Measurements from ENCODE around the gene CD164.

Gene CD164
- 387 to 1,145 (median 704) reads per million in 18 experiments for total RNA-seq

- peak; percentile 95 to 96 for DNase-seq
These were observed at the start of gene CD164 for GRCh38 chr6:109381747-109382575. CD164 (minus strand) TSS chr6:109382467; CDS start chr6:109382378, 89 bp downstream.

- DNase-seq, result no peak
These were observed 47.2 kb upstream of the CD164 start for GRCh38 chr6:109429496-109429895.

GRCh38 chr6:109428889-109429477 is 46.7 kb upstream of the CD164 start:
- no peak for DNase-seq

- DNase-seq, result no peak
These were observed 42.7 kb upstream of the CD164 start for GRCh38 chr6:109424946-109425345.

- no peak for DNase-seq
These were observed 38.9 kb upstream of the CD164 start for GRCh38 chr6:109421184-109421583.

- DNase-seq, result no peak
These were observed 38.5 kb upstream of the CD164 start for GRCh38 chr6:109420751-109421150.

GRCh38 chr6:109417646-109418045 is 35.4 kb upstream of the CD164 start:
- DNase-seq, result no peak

GRCh38 chr6:109411034-109411433 is 28.8 kb upstream of the CD164 start:
- no peak for DNase-seq

GRCh38 chr6:109406196-109406595 is 23.9 kb upstream of the CD164 start:
- DNase-seq, result peak; percentile 86 to 91

GRCh38 chr6:109397020-109397419 is 14.8 kb upstream of the CD164 start:
- DNase-seq, result peak; percentile 72 to 80

GRCh38 chr6:109396046-109396718 is 13.9 kb upstream of the CD164 start:
- no peak for DNase-seq

GRCh38 chr6:109393886-109394281 is 11.6 kb upstream of the CD164 start:
- no peak for DNase-seq

GRCh38 chr6:109393157-109393885 is 11.1 kb upstream of the CD164 start:
- peak in 1 of 2 donors; percentile 38 for DNase-seq

GRCh38 chr6:109389650-109390274 is 7.5 kb upstream of the CD164 start:
- DNase-seq, result no peak

- no peak for DNase-seq
These were observed 6.0 kb upstream of the CD164 start for GRCh38 chr6:109388265-109388664.

- DNase-seq, result no peak
These were observed 1.2 kb upstream of the CD164 start for GRCh38 chr6:109383438-109383940.

GRCh38 chr6:109382576-109383437 is 540 bp upstream of the CD164 start:
- DNase-seq, result peak; percentile 98 to 99

GRCh38 chr6:109381061-109381746 is 1.1 kb downstream of the CD164 start:
- DNase-seq, result peak; percentile 30 to 50

- no peak for DNase-seq
These were observed 2.6 kb downstream of the CD164 start for GRCh38 chr6:109379711-109380110.

- no peak for DNase-seq
These were observed 4.5 kb downstream of the CD164 start for GRCh38 chr6:109377717-109378116.

Data from inflammatory macrophage (primary cell).